GM18499 (cell line): Measurements from ENCODE around the gene MAS1.
"Not testable (repeated sequence)": the region's sequence is repeated elsewhere in the genome, so short reads cannot be mapped to it uniquely, and the experiment has no call there.

ENCODE experiments used
- ATAC-seq: cut with Tn5 transposase; IDR thresholded peaks from one replicate; pipeline ENCODE4 v1.9.1; 2021; ENCODE audit warnings: moderate number of reproducible peaks; ENCODE audit not compliant: insufficient read depth, unreplicated experiment

The MAS1 gene

DNA sequence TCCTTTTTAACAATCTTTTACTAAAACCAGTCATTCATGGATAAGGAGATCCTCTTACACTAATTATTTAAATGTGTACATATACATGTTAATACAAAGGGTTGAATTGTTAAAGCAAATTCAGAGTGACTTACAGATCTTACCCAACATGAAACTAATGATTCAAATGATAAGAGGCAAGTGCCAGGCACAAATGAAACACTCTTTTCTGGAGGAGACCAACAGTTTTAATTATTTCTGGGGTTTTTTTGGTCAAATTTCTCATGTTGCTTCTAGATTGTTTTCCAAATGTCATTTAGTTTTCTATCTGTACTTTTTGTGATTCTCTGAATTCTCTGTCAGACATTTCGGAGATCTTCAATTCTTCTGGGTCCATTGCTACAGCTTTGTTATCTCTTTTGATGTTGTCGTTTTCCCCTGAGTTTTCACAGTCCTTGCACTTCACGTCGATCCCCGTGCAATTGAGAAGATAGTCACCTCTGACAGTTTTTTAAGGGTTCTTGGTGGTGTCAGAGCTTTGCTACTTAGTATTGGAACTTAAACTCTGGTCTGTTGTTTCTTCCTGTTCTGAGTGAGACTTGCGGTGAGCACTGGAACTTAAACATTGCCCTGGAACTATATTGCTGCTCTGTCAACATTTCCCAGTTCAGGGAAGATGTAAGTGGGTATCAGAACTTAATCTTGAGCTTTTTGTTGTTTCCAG lies 23.2 kb downstream of the MAS1 start:
- no peak for ATAC-seq

- ATAC-seq, result no peak
Observed at GRCh38 chr6:159914565-159914923, 23.8 kb downstream of the MAS1 start.

GRCh38 chr6:159915397-159915796 lies 24.6 kb downstream of the MAS1 start:
- no peak for ATAC-seq

GRCh38 chr6:159916237-159916636 lies 25.4 kb downstream of the MAS1 start:
- ATAC-seq, result no peak

GRCh38 chr6:159916752-159917151 lies 26.0 kb downstream of the MAS1 start:
- ATAC-seq, result no peak

DNA sequence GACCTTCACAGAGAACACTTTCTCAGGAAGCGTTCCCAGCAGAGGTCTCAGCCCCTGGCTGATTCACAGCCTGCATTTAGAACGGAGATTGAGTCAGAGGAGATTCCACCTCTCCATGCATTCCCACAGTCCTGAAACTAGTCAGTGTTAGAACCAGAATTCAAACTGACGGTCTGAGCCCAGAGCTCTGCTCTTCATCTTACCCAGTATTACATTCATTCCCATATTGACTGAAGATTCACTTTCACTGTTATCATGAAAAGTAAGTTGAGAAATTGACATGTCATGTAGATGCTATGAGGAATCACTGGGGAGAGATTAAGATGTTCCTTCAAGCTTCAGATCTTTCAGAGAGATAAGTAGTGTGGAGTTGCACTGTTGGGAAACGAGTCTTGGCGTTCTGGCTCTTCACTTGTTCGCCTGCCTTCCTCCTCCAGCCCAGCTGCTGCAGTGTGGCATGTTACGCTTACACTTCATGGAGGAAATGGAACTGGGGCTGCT lies 28.3 kb downstream of the MAS1 start:
- ATAC-seq, result no peak

- no peak for ATAC-seq
Observed at GRCh38 chr6:159919800-159920199, 29.0 kb downstream of the MAS1 start.

- ATAC-seq, result not testable (repeated sequence)
Observed at GRCh38 chr6:159924150-159924549, 33.4 kb downstream of the MAS1 start.

GRCh38 chr6:159926542-159927203 lies 35.9 kb downstream of the MAS1 start:
- ATAC-seq, result no peak

GRCh38 chr6:159929819-159930218 lies 39.0 kb downstream of the MAS1 start:
- ATAC-seq, result no peak

- peak; percentile 92 for ATAC-seq
Observed at GRCh38 chr6:159931112-159931511, 40.3 kb downstream of the MAS1 start.

DNA sequence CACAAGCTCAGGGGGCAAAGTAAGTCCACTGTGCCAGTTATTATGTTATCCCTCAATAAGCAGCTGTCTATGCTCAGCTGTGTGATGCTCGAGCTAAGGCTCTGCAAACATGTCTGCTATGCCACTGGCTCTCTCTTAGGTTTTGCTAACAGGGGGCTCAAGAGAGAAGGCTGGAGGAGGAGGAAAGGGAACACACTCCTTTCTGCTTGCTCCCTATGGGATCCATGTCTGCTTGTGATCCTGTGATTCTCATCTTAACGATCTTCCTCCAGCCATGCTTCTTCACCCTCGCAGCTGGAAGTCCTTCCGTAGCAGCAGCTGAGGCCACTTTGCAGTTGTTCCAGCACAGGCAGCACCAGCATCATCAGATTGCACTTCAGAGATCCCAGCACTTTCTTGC lies 41.1 kb downstream of the MAS1 start:
- ATAC-seq, result no peak

GRCh38 chr6:159933077-159933476 lies 42.3 kb downstream of the MAS1 start:
- no peak for ATAC-seq

DNA sequence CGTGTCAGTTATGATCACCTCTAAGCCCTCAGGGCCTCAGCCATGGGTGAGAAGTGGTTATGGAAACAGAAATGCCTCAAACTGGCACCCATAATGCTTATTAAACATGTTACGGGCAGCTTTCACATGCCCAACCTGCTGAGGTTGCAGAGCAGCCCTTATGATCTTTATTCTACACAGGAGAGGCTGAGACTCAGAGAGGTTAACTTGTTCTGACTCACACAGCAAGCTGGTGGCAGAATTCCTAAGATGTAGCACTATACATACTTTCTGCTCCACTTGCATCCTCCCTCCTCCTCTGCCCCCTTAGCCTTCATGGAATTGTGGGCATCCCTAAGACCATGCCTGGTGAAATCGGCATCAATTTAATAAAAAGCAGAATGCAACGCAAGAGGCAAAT lies 43.4 kb downstream of the MAS1 start:
- ATAC-seq, result no peak

DNA sequence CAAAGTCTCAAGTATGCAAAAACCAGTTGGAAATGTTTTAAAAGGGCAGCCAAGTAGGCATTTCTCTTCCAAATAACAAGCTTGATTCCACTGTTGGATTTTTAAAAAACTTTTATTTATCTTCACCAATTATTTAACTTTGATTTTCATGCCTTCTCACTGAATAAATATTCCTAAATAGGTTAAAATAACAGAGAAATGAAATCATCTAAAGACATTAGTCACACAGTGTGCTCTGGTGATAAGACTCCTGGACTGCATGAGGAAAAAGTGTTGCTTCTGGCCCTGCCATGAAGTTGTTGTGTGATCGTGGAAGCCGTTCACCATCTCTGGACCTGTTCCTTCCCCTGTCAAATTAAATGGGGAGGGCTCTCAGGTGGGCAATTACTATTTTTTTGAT lies 44.3 kb downstream of the MAS1 start:
- ATAC-seq, result no peak

DNA sequence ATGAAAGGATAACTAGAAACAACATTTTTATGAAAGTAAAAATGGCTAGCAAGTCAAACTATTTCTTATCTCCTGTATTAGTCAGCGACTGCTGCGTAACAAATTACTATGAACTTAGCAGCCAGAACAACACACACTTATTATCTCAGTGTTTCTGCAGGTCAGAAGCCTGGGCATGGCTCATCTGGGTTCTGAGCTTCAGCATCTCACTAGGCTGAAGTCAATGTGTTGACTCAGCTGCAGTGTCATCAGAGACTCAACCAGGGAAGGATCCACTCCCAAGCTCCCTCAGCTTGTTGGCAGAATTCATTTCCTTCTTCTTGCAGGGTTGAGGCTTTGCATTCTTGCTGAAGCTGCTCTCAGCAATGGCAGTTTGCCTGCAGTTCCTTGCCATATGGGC lies 44.8 kb downstream of the MAS1 start:
- no peak for ATAC-seq

DNA sequence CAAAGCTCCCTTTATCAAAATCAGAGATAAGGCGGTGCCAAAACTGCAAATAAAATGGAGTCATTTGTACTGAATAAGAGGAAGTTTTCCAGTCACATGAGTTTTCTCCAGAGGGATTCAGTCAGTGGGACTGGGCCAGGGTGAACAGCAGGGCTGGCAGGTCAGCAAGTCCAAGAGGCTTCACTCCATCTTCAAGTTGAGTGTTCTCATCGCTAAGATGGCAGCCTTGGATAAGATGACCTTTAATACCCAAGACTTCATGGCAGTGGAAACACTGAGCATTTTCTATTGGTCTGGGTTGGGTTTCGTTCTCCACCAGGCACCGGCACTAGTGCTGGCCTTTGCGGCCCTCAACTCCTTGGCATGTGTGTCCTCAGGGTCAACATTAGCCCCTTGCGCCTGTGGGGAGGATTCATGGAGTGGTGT lies 48.8 kb downstream of the MAS1 start:
- no peak for ATAC-seq
